Measurements from ENCODE around the gene FRS2.
"Not testable (repeated sequence)": the region's sequence is repeated elsewhere in the genome, so short reads cannot be mapped to it uniquely, and the experiment has no call there.

The FRS2 gene

DNA sequence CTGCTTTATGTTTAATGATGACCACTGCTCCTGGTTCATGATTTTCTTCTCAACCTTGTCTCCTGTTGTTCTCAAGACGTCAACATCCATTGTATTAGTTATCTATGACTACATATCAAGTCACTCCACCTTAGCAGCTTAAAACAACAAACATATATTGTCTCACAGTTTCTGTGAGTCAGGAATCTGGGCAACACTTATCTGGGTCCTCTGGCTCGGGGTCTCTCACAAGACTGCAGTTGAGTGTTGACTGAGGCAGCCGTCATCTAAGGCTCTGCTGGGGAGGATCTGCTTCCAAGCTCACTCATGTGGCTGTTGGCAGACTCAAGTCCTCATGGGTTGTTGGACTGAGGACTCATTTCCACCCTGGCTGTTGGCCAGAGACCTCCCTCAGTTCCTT, 27.3 kb upstream of the FRS2 start:
- TF ChIP-seq, protein P1, sequence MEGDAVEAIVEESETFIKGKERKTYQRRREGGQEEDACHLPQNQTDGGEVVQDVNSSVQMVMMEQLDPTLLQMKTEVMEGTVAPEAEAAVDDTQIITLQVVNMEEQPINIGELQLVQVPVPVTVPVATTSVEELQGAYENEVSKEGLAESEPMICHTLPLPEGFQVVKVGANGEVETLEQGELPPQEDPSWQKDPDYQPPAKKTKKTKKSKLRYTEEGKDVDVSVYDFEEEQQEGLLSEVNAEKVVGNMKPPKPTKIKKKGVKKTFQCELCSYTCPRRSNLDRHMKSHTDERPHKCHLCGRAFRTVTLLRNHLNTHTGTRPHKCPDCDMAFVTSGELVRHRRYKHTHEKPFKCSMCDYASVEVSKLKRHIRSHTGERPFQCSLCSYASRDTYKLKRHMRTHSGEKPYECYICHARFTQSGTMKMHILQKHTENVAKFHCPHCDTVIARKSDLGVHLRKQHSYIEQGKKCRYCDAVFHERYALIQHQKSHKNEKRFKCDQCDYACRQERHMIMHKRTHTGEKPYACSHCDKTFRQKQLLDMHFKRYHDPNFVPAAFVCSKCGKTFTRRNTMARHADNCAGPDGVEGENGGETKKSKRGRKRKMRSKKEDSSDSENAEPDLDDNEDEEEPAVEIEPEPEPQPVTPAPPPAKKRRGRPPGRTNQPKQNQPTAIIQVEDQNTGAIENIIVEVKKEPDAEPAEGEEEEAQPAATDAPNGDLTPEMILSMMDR (IDR thresholded peaks at IDR 0.05; ENCODE audit: insufficient read depth, low read depth, low read length, missing control alignments) = no peak
- H3K4me3 ChIP-seq (ENCODE audit: low read length) = no peak overlapping the region
- peak; percentile 85 for DNase-seq (ENCODE audit: low read depth)

DNA sequence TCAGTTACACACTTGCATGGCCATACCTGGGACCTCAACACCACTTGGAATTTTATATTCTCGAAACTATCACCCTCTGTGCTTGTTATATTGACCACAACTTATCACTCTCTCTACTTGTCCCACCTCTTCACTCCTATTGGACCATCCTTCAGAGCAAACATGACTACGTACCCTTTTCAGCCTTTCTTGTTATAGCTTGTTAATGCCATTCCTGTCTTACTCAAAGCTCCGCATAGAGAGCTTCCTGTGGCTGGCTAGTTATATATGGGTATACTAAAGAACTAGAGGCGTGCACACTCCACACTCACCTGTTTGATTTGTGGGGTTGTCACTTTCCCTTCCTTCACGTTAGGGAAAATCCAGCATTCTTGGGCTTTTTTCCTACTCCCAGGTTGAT, 26.3 kb upstream of the FRS2 start:
- DNase-seq (ENCODE audit: low read depth) = peak; percentile 60
- TF ChIP-seq, protein P1 (IDR thresholded peaks at IDR 0.05; ENCODE audit: insufficient read depth, low read depth, low read length, missing control alignments) = no peak
- no peak overlapping the region for H3K4me3 ChIP-seq (ENCODE audit: low read length)

DNA sequence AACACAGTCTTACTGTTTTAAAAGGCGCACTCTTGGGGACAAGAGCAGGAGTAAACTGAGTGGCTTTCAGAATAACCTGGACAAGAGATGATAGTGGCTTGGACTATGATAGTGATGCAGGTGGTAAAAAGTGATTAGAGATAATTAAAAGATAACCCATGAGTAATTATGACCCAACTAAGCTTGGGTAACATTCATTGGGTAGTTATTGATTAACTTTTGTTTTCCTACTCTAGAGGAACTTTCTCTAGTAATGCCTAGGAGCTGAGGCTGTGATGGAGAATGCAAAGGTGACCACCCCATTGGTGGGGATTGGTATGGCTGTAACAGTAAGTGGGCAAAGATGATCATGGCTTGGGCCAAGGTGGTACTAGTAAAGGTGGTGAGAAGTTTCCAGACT, 22.3 kb upstream of the FRS2 start:
- TF ChIP-seq, protein P1 (IDR thresholded peaks at IDR 0.05; ENCODE audit: insufficient read depth, low read depth, low read length, missing control alignments) = no peak
- H3K4me3 ChIP-seq (ENCODE audit: low read length) = no peak overlapping the region
- no peak for DNase-seq (ENCODE audit: low read depth)

DNA sequence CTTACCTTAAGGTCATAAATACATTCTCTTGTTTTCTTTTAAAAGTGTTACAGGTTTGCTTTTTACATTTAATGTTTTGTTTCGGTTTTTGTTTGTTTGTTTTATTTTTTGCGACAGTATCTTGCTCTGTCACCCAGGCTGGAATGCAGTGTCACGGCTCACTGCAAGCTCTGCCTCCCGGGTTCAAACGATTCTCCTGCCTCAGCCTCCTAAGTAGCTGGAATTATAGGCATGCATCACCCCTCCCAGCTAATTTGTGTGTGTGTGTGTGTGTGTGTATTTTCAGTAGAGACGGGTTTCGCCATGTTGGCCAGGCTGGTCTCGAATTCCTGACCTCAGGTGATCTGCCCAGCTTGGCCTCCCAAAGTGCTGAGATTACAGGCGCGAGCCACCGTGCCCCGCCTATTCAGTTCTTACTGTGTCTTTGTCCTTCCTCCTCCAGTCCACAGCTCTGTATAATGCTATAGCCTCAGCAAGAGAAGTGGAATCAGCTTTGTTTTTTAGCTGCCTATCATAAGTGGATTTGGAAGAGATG, 17.5 kb upstream of the FRS2 start:
- DNase-seq (ENCODE audit: low read depth); H3K4me3 ChIP-seq (ENCODE audit: low read length): not testable (repeated sequence)

DNA sequence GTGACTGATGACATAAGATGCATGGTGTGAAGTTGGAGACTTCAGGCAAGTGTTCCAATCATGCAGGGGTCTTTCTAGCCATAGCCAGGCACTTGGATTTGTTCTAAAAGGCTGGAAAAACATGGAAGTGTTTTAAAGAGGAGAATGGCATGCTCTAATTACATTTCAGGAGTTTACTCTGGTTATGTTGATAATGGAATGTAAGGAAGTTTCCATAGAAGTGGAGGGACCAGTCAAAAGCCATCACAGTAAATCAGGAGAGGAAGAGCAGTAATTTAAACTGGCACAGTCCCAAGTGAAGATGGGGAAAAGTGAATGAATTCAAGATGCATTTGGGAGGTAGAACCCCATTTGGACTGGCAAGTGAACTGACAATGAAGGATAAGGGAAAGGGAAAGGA, 13.9 kb upstream of the FRS2 start:
- no peak overlapping the region for H3K4me3 ChIP-seq (ENCODE audit: low read length)
- TF ChIP-seq, protein P1 (IDR thresholded peaks at IDR 0.05; ENCODE audit: insufficient read depth, low read depth, low read length, missing control alignments) = no peak
- DNase-seq (ENCODE audit: low read depth) = no peak

DNA sequence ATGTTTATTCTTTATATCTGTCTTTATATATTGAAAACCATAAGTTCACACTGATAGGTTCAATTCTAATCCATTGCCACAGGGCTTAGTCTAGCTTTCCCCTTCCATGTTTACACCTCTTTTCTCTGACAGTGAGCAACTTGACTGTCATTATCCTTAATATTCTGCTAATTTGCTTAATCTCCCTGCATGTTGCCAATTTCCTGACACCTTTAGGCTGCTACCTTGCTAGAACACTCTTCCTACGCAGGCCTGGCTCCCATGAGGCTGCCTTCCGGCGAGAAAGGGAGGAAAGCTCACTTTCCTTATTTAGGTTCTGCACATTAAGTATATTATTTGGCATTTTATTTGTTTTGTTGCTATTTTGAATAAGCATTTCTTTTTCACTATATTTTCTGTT, 12.8 kb upstream of the FRS2 start:
- TF ChIP-seq, protein P1 (IDR thresholded peaks at IDR 0.05; ENCODE audit: insufficient read depth, low read depth, low read length, missing control alignments) = no peak

DNA sequence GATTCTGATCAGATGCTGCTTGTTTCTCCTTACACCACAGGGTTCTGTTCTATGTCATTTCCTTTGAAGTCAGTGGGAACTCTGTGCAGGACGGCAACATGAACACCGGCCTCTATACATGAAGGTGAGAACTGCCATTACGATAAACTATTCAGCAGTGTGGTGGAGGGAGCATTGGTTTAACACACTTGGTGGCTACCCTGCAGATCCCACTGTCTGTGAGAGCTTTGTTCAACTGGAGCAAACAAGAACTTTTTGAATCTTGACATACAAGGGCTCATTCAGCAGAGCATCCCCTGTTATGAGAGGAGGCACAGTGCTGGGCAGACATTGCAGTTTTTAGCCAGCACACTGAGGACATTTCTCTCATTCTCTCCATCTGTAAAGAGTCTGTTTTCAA, 10.7 kb upstream of the FRS2 start:
- DNase-seq (ENCODE audit: low read depth) = no peak
- TF ChIP-seq, protein P1 (IDR thresholded peaks at IDR 0.05; ENCODE audit: insufficient read depth, low read depth, low read length, missing control alignments) = no peak
- H3K4me3 ChIP-seq (ENCODE audit: low read length) = no peak overlapping the region

More for the DNA sequence above, 12.8 kb upstream of the FRS2 start:
- no peak overlapping the region for H3K4me3 ChIP-seq (ENCODE audit: low read length)
- no peak for DNase-seq (ENCODE audit: low read depth)
